A673 (cell line): Measurements from ENCODE around the gene TMEM88. TPM values are rescaled to one million over a fixed set of nuclear protein-coding genes. Genes with fewer than 3 reads are reported as not detected.

ENCODE experiments used
- BruUV-seq: library from RNA; stranded (reverse); fragments of 400-500 nt; replicated peaks from 2 replicates; lab custom pipeline; 2021; lab: Mats Ljungman, UMichigan
- CTCF ChIA-PET: fragments of 300-600 bp; sonication (Branson Sonifier 250); formaldehyde crosslinking; loops from one replicate; lab custom pipeline; 2022; ENCODE audit warnings: antibody characterized with exemption; lab: Charles Lee
- POLR2A ChIA-PET: fragments of 300-600 bp; sonication (Branson Sonifier 250); formaldehyde crosslinking; loops from one replicate; lab custom pipeline; 2022; ENCODE audit warnings: antibody characterized with exemption; ENCODE audit not compliant: low non-redundant PET; lab: Charles Lee
- DNase-seq: peaks from one replicate; pipeline ENCODE4 v3.0.0-alpha.2; 2015; ENCODE audit warnings: low spot score
- H3K27ac ChIP-seq: fragments of 200-600 bp; sonication (generic); 2 replicates; pipeline ENCODE4 v1.5.1; 2016; ENCODE audit warnings: mixed run types, low read depth, mild to moderate bottlenecking, mixed read lengths, antibody characterized with exemption, low read length; ENCODE audit not compliant: poor library complexity, severe bottlenecking
- H3K27me3 ChIP-seq: fragments of 200-600 bp; sonication (generic); replicated peaks from 2 replicates; pipeline ENCODE4 v1.6.1; 2017; ENCODE audit warnings: mixed run types, low read depth, mild to moderate bottlenecking, mixed read lengths, antibody characterized with exemption, low read length; ENCODE audit not compliant: insufficient read depth, poor library complexity
- H3K36me3 ChIP-seq: fragments of 200-600 bp; sonication (generic); 2 replicates; pipeline ENCODE4 v1.6.1; 2016; ENCODE audit warnings: mixed run types, mild to moderate bottlenecking, mixed read lengths, antibody characterized with exemption, low read length; ENCODE audit not compliant: insufficient read depth, poor library complexity, severe bottlenecking
- H3K4me1 ChIP-seq: fragments of 200-600 bp; sonication (generic); 2 replicates; pipeline ENCODE4 v1.6.1; 2017; ENCODE audit warnings: mixed run types, mild to moderate bottlenecking, mixed read lengths, antibody characterized with exemption, low read length; ENCODE audit not compliant: insufficient read depth, poor library complexity, severe bottlenecking
- H3K4me3 ChIP-seq: fragments of 200-600 bp; sonication (generic); 2 replicates; pipeline ENCODE4 v1.5.1; 2016; ENCODE audit warnings: low read depth, mixed run types, mild to moderate bottlenecking, mixed read lengths, low read length; ENCODE audit not compliant: poor library complexity, severe bottlenecking
- H3K9me3 ChIP-seq: fragments of 200-600 bp; sonication (generic); 2 replicates; pipeline ENCODE4 v1.6.1; 2016; ENCODE audit warnings: mixed run types, low read depth, mild to moderate bottlenecking, mixed read lengths, antibody characterized with exemption, low read length; ENCODE audit not compliant: poor library complexity, severe bottlenecking
- CTCF ChIP-seq: fragments of 300-800, 200-600 bp; sonication (generic); conservative IDR thresholded peaks from 2 replicates; pipeline ENCODE4 v1.5.1; 2017; ENCODE audit warnings: low read depth, mild to moderate bottlenecking, antibody characterized with exemption, low read length, moderate library complexity, mixed read lengths
- EZH2 ChIP-seq: fragments of 200-600 bp; sonication (generic); IDR thresholded peaks from 2 replicates; pipeline ENCODE4 v1.6.1; 2017; ENCODE audit warnings: borderline replicate concordance, low read depth, mild to moderate bottlenecking, mixed read lengths, antibody characterized with exemption, low read length; ENCODE audit not compliant: poor library complexity, severe bottlenecking
- intact Hi-C: fragments of 100-400 bp; cut with micrococcal nuclease; formaldehyde crosslinking; loops from one replicate; pipeline ENCODE4 v1.10.0; 2022; ENCODE audit not compliant: unreplicated experiment
- total RNA-seq: library from RNA; stranded (reverse); gene quantifications from 2 replicates; pipeline ENCODE4 v1.2.3, GENCODE V29; 2021

The TMEM88 gene
- total RNA-seq, 1 experiment from 2014 or later, result 1.7 TPM

- no TSS peak for BruUV-seq
- peak; percentile 100 for DNase-seq
- intact Hi-C loops, result loop anchor here (1.0 kb wide), 1 partner anchor 16 kb away; no protein-coding TSS in a partner anchor
Observed at GRCh38 chr17:7834957-7835813, 19.7 kb upstream of the TMEM88 start.

GRCh38 chr17:7835814-7836595 lies 18.9 kb upstream of the TMEM88 start:
- Histone ChIP-seq H3K27ac (peak overlapping the region; percentile 97), H3K9me3 (no peaks in the 10 kb centered on the region), H3K27me3 (no peaks in the 10 kb centered on the region), H3K4me3 (peak overlapping the region; percentile 75), H3K36me3 (peaks cover 2% of the 10 kb centered on the region), H3K4me1 (peaks cover 39% of the 10 kb centered on the region)
- intact Hi-C loops, result loop anchor here (1.0 kb wide), 1 partner anchor 15 kb away; no protein-coding TSS in a partner anchor
- ChIA-PET POLR2A (no interaction called here), CTCF (interaction anchor here (0.6 kb wide), 2 partner anchors 186 to 258 kb away, joined by 3 to 5 read pairs; no protein-coding TSS in a partner anchor)
- no peak for TF ChIP-seq CTCF
- no peak for TF ChIP-seq EZH2
- peak; percentile 78 for DNase-seq
- BruUV-seq, result no TSS peak

More at GRCh38 chr17:7834957-7835813, 19.7 kb upstream of the TMEM88 start:
- peak; percentile 89 for TF ChIP-seq CTCF
- no peak for TF ChIP-seq EZH2
- Histone ChIP-seq H3K4me1 (peaks cover 31% of the 10 kb centered on the region), H3K27me3 (no peaks in the 10 kb centered on the region), H3K27ac (peak overlapping the region; percentile 97), H3K4me3 (peak overlapping the region; percentile 75), H3K9me3 (no peaks in the 10 kb centered on the region), H3K36me3 (peaks cover 2% of the 10 kb centered on the region)
- POLR2A ChIA-PET, result interaction anchor here (0.6 to 0.7 kb wide), 2 partner anchors 15 to 61 kb away, joined by 3 to 9 read pairs; no protein-coding TSS in a partner anchor
- CTCF ChIA-PET, result interaction anchor here (0.6 to 1.9 kb wide), 9 partner anchors 10 to 259 kb away, joined by 3 to 12 read pairs (median 4); partner anchors contain the start of genes CYB5D1 and NAA38

- peak; percentile 97 for DNase-seq
- intact Hi-C loops, result no loop called here
- peak overlapping the region; percentile 97 for H3K27ac ChIP-seq
- H3K36me3 ChIP-seq, result peaks cover 2% of the 10 kb centered on the region
- BruUV-seq, result no TSS peak
- POLR2A ChIA-PET, result no interaction called here
- TF ChIP-seq CTCF, result no peak
- no peak for TF ChIP-seq EZH2
- CTCF ChIA-PET, result interaction anchor here (1.0 kb wide), 1 partner anchor 237 kb away, joined by 3 read pairs; no protein-coding TSS in a partner anchor
- H3K9me3 ChIP-seq, result no peaks in the 10 kb centered on the region
- peak overlapping the region; percentile 75 for H3K4me3 ChIP-seq
- H3K27me3 ChIP-seq, result no peaks in the 10 kb centered on the region
- peaks cover 46% of the 10 kb centered on the region for H3K4me1 ChIP-seq
Observed at GRCh38 chr17:7836596-7837407, 18.1 kb upstream of the TMEM88 start.
